GM23248 (cell line): ENCODE results near the gene POC1A. TPM values are rescaled to one million over a fixed set of nuclear protein-coding genes. Genes with fewer than 3 reads are reported as not detected.

Source experiments
- DNase-seq: peaks from one replicate; pipeline ENCODE4 v3.0.0-alpha.2; 2015
- H2AFZ ChIP-seq: fragments of 200-600 bp; sonication (generic); 2 replicates; pipeline ENCODE4 v1.6.1; 2016; ENCODE audit warnings: antibody characterized with exemption
- H3F3A ChIP-seq: fragments of 200-600 bp; sonication (generic); 2 replicates; pipeline ENCODE4 v1.6.1; 2016; ENCODE audit warnings: mild to moderate bottlenecking, antibody characterized with exemption, mixed run types; ENCODE audit not compliant: insufficient read depth
- H3K27ac ChIP-seq: fragments of 200-600 bp; sonication (generic); 2 replicates; pipeline ENCODE4 v1.5.1; 2016; ENCODE audit warnings: mild to moderate bottlenecking
- H3K27me3 ChIP-seq: fragments of 200-600 bp; sonication (generic); replicated peaks from 2 replicates; pipeline ENCODE4 v1.6.1; 2016; ENCODE audit warnings: mild to moderate bottlenecking; ENCODE audit not compliant: insufficient read depth
- H3K36me3 ChIP-seq: fragments of 200-600 bp; sonication (generic); 2 replicates; pipeline ENCODE4 v1.6.1; 2016; ENCODE audit warnings: low read depth, mild to moderate bottlenecking
- H3K4me1 ChIP-seq: fragments of 200-600 bp; sonication (generic); 2 replicates; pipeline ENCODE4 v1.6.1; 2016; ENCODE audit warnings: mild to moderate bottlenecking; ENCODE audit not compliant: insufficient read depth
- H3K4me2 ChIP-seq: fragments of 200-600 bp; sonication (generic); one replicate; pipeline ENCODE4 v1.6.1; 2016; ENCODE audit warnings: mild to moderate bottlenecking; ENCODE audit not compliant: unreplicated experiment
- H3K4me3 ChIP-seq: fragments of 200-600 bp; sonication (generic); 2 replicates; pipeline ENCODE4 v1.5.1; 2016; ENCODE audit warnings: mild to moderate bottlenecking
- H3K79me2 ChIP-seq: fragments of 200-600 bp; sonication (generic); 2 replicates; pipeline ENCODE4 v1.6.1; 2016; ENCODE audit warnings: mild to moderate bottlenecking; ENCODE audit not compliant: insufficient read depth
- H3K9ac ChIP-seq: fragments of 200-600 bp; sonication (generic); 2 replicates; pipeline ENCODE4 v1.6.1; 2016; ENCODE audit warnings: mild to moderate bottlenecking
- H3K9me2 ChIP-seq: fragments of 200-600 bp; sonication (generic); 2 replicates; pipeline ENCODE4 v1.6.1; 2016; ENCODE audit warnings: mixed run types, mild to moderate bottlenecking, moderate library complexity; ENCODE audit not compliant: insufficient read depth
- H3K9me3 ChIP-seq: fragments of 200-600 bp; sonication (generic); one replicate; pipeline ENCODE4 v1.6.1; 2017; ENCODE audit warnings: low read depth
- H4K20me1 ChIP-seq: fragments of 200-600 bp; sonication (generic); 2 replicates; pipeline ENCODE4 v1.6.0; 2016; ENCODE audit not compliant: insufficient read depth
- EZH2 ChIP-seq: fragments of 200-600 bp; sonication (generic); IDR thresholded peaks from 2 replicates; pipeline ENCODE4 v1.6.1; 2018; ENCODE audit warnings: antibody characterized with exemption, mild to moderate bottlenecking; ENCODE audit not compliant: insufficient read depth, poor library complexity, severe bottlenecking
- EZH2phosphoT487 ChIP-seq: fragments of 200-600 bp; sonication (generic); IDR thresholded peaks from 2 replicates; pipeline ENCODE4 v1.6.1; 2018; ENCODE audit warnings: antibody characterized with exemption, moderate library complexity, mild to moderate bottlenecking, low read depth; ENCODE audit not compliant: insufficient read depth
- WGBS, 2 experiments: methylation state at CpG; one replicate each; pipeline ENCODE4 v1.1.6; 2015 to 2017; ENCODE audit warnings: low lambda C conversion rate in 2 of 2, low coverage in 1 of 2; ENCODE audit errors: missing lambda C conversion rate in 2 of 2; 5-methylcytosine and 5-hydroxymethylcytosine counted together
- in situ Hi-C: fragments of 300-500 bp; cut with MboI; formaldehyde crosslinking; loops from 2 replicates; pipeline ENCODE4 v1.15.0; 2020
- polyA plus RNA-seq: library from polyadenylated mRNA; unstranded; fragments of >200 nt; fragmentation: Nextera tagmentation; extraction: Ambion mirVana; gene quantifications from 2 replicates; pipeline ENCODE4 v1.2.1, GENCODE V29; 2016
- total RNA-seq: library from RNA; depleted of rRNA; stranded (reverse); fragments of >200 nt; shearing (Covaris generic); gene quantifications from 2 replicates; pipeline ENCODE4 v1.2.3, GENCODE V29; 2014

POC1A gene
- total and polyA plus RNA-seq, 2 experiments from 2014 or later, result 5.2 to 11.0 TPM

- no peak overlapping the region for H3K4me3 ChIP-seq
- H3K27ac ChIP-seq, result no peak overlapping the region
- H3F3A ChIP-seq, result peaks cover 12% of the 10 kb centered on the region
- in situ Hi-C loops, result no loop called here
- H3K36me3 ChIP-seq, result no peaks in the 10 kb centered on the region
- no peaks in the 10 kb centered on the region for H4K20me1 ChIP-seq
- no peaks in the 10 kb centered on the region for H3K27me3 ChIP-seq
- H3K9ac ChIP-seq, result no peak overlapping the region
- H3K9me3 ChIP-seq, result no peaks in the 10 kb centered on the region
- no peaks in the 10 kb centered on the region for H3K9me2 ChIP-seq
- no peaks in the 10 kb centered on the region for H3K79me2 ChIP-seq
- no peak overlapping the region for H2AFZ ChIP-seq
- H3K4me1 ChIP-seq, result peaks cover 24% of the 10 kb centered on the region
- WGBS, 2 experiments, result 77 to 80% methylated on average over 4 of the region's 4 CpGs
- H3K4me2 ChIP-seq, result no peak overlapping the region
- DNase-seq, result no peak
- TF ChIP-seq EZH2 (no peak), EZH2phosphoT487 (no peak)
Observed at GRCh38 chr3:52191663-52192062, 37.4 kb upstream of the POC1A start.

GRCh38 chr3:52190294-52191074 lies 36.3 kb upstream of the POC1A start:
- H3F3A ChIP-seq, result 0 out of 2 replicates have a peak, but pooled peaks cover 1% of the 10 kb centered on the region
- TF ChIP-seq EZH2 (no peak), EZH2phosphoT487 (no peak)
- WGBS, 2 experiments, result 28 to 41% methylated on average over 7 to 9 of the region's 9 CpGs
- H3K79me2 ChIP-seq, result no peaks in the 10 kb centered on the region
- H3K27me3 ChIP-seq, result no peaks in the 10 kb centered on the region
- H4K20me1 ChIP-seq, result no peaks in the 10 kb centered on the region
- H2AFZ ChIP-seq, result no peak overlapping the region
- in situ Hi-C loops, result no loop called here
- peak; percentile 62 for DNase-seq
- H3K9me2 ChIP-seq, result no peaks in the 10 kb centered on the region
- no peak overlapping the region for H3K27ac ChIP-seq
- no peak overlapping the region for H3K4me3 ChIP-seq
- no peak overlapping the region for H3K9ac ChIP-seq
- H3K4me2 ChIP-seq, result peak overlapping the region; percentile 21
- no peaks in the 10 kb centered on the region for H3K9me3 ChIP-seq
- no peaks in the 10 kb centered on the region for H3K36me3 ChIP-seq
- peaks cover 15% of the 10 kb centered on the region for H3K4me1 ChIP-seq

- Histone ChIP-seq H3K4me2 (no peak overlapping the region), H3K9me3 (no peaks in the 10 kb centered on the region), H3K4me3 (no peak overlapping the region), H3K9ac (no peak overlapping the region), H3K9me2 (no peaks in the 10 kb centered on the region), H3F3A (no peaks in the 10 kb centered on the region), H2AFZ (no peak overlapping the region), H3K27ac (no peak overlapping the region), H3K36me3 (no peaks in the 10 kb centered on the region), H4K20me1 (no peaks in the 10 kb centered on the region), H3K27me3 (no peaks in the 10 kb centered on the region), H3K4me1 (peaks cover 14% of the 10 kb centered on the region), H3K79me2 (no peaks in the 10 kb centered on the region)
- in situ Hi-C loops, result no loop called here
- 89 to 100% methylated on average over 1 of the region's 1 CpG for WGBS, 2 experiments
- TF ChIP-seq EZH2 (no peak), EZH2phosphoT487 (no peak)
- DNase-seq, result no peak
Observed at GRCh38 chr3:52188556-52188955, 34.3 kb upstream of the POC1A start.

GRCh38 chr3:52186729-52187128 lies 32.5 kb upstream of the POC1A start:
- no peaks in the 10 kb centered on the region for H3K36me3 ChIP-seq
- no peak overlapping the region for H3K9ac ChIP-seq
- in situ Hi-C loops, result no loop called here
- no peaks in the 10 kb centered on the region for H3K9me2 ChIP-seq
- no peaks in the 10 kb centered on the region for H4K20me1 ChIP-seq
- no peak for TF ChIP-seq EZH2
- TF ChIP-seq EZH2phosphoT487, result no peak
- no peak overlapping the region for H3K27ac ChIP-seq
- no peak overlapping the region for H3K4me3 ChIP-seq
- no peaks in the 10 kb centered on the region for H3K9me3 ChIP-seq
- no peak overlapping the region for H2AFZ ChIP-seq
- DNase-seq, result no peak
- 89 to 92% methylated on average over 9 of the region's 9 CpGs for WGBS, 2 experiments
- H3K4me1 ChIP-seq, result peaks cover 11% of the 10 kb centered on the region
- no peaks in the 10 kb centered on the region for H3K79me2 ChIP-seq
- no peaks in the 10 kb centered on the region for H3K27me3 ChIP-seq
- no peaks in the 10 kb centered on the region for H3F3A ChIP-seq
- H3K4me2 ChIP-seq, result no peak overlapping the region
